Endometrial microvascular endothelial cells (primary cell): Measurements from ENCODE around the gene CADPS. TPM values are rescaled to one million over a fixed set of nuclear protein-coding genes. Genes with fewer than 3 reads are reported as not detected.

Source experiments
- in situ Hi-C: cut with HindIII; loops from 2 replicates; pipeline ENCODE4 v1.10.0; 2017; ENCODE audit warnings: low sequenced_read_pairs, low pct_unique_long_range_greater_than_20kb; ENCODE audit errors: inconsistent ontology term
- total RNA-seq: library from RNA; depleted of rRNA; stranded (reverse); fragments of >200 nt; gene quantifications from one replicate; pipeline ENCODE4 v1.2.3, GENCODE V29; 2015; ENCODE audit errors: inconsistent ontology term

The CADPS gene
- total RNA-seq, 1 donor from 2014 or later: not detected

- in situ Hi-C loops: no loop called here
These were observed 509.1 kb downstream of the CADPS start for GRCh38 chr3:62366126-62366484.

DNA sequence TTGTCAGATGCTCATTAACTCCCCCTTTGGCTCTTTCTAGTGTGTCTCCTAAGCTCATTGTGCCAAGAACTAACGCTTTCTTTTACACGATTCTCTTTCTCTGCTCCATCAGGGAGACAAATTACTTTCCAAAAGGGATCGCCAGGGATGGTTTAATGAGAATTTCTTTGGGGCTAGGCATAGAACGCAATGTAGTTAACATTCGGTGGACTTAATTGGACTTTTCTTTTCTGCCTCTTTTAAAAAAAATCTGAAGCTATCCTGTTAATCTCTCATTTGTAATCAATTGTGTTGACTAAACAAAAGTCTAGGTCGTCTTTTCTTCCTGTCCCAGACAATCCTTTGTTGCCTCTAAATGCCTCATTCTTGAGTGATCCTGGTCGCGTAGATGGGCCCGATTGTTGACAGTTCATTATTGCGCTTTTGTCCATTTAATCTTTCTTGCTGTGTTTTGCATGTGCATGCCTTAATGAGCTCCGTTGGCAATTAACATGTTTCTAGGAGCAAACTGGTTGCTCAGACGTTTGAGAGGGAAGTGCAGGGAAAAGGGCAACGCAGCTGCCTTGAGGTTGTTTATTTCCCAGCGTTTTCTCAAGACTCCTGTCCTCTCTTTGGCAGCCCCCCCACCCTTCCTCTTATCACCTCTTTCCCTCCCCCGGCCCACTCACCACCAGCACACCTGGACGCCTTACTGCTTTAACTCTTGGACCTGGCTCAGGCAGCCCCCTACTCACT is 509.7 kb downstream of the CADPS start:
- in situ Hi-C loops: no loop called here

- in situ Hi-C loops: no loop called here
These were observed 511.0 kb downstream of the CADPS start for GRCh38 chr3:62364191-62364590.

DNA sequence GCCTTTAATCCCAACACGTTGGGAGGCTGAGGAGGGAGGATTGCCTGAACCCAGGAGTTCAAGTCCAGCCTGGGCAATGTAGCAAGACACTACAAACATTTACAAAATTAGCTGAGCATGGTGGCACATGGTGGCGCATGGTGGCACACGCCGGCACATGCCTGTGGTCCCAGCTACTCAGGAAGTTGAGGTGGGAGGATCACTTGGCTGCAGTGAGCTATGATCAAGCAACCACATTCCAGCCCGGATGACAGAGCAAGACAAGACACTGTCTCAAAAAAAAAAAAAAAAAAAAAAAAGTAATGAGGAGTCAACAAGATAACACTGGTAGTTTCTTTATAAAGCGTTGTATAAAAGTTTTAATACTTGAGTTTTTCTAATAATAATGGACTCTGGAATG is 511.9 kb downstream of the CADPS start:
- in situ Hi-C loops: no loop called here

GRCh38 chr3:62361824-62362223 is 513.4 kb downstream of the CADPS start:
- in situ Hi-C loops: no loop called here

- in situ Hi-C loops: no loop called here
These were observed 514.0 kb downstream of the CADPS start for GRCh38 chr3:62361261-62361660.

GRCh38 chr3:62359531-62359930 is 515.7 kb downstream of the CADPS start:
- in situ Hi-C loops: no loop called here

DNA sequence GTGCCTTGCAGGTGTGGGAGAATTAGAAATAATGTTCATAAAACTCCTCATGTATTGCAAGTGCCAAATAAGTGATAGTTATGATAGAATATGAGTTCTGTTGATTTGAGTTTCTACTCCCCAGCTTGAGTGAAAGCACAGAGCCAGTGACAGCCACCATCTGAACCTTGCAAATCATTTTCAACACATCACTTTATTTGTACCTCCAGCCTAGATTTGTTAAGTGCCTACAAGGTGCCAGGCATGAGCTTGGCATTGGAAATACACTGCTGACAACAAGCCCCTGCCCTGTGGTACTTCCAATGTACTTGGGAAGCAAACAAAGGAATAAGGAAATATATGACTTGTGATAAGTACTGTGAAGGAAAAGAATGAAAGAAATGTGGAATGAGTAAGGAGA is 518.9 kb downstream of the CADPS start:
- in situ Hi-C loops: no loop called here

DNA sequence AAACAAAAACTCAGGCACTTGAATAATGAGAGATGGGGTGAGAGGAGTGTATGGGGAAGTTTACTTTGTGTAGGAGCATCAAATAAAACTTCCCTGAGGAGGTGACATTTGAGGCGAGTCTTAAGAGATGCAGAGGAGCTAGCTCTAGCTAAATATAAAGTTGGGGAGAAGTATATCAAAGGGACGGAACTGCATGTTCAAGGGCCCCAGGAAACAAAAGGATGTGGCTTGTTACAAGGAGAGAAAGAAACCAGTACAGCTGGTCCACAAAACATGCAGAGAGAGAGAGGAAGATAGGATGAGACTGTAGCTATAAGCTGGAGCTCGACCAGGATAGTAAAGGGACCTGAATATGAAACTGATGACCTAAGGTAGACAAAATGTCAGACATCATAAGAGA is 519.5 kb downstream of the CADPS start:
- in situ Hi-C loops: no loop called here
